ENCODE results near the gene TCHH.

- TF ChIP-seq EP300 (IDR thresholded peaks at IDR 0.05) (no peak), CTCF (IDR thresholded peaks at IDR 0.05) (no peak), POLR2A (IDR thresholded peaks at IDR 0.05) (no peak)
These were observed 3.7 kb upstream of the TCHH start for GRCh38 chr1:152118915-152119314.

Data from ovary (tissue), 3 donors.